Measurements from ENCODE around the gene CDC16.
"Not testable (repeated sequence)": the region's sequence is repeated elsewhere in the genome, so short reads cannot be mapped to it uniquely, and the experiment has no call there.

CDC16 gene

GRCh38 chr13:114234645-114235421 lies at the start of gene CDC16:
Gene CDC16 (plus strand): TSS chr13:114234897. CDS start chr13:114235085, 188 bp downstream.
- peak; percentile 98 for DNase-seq (ENCODE audit: low spot score)

- DNase-seq (ENCODE audit: low spot score), result no peak
These were observed 49.3 kb upstream of the CDC16 start for GRCh38 chr13:114185182-114185971.

- no peak for DNase-seq (ENCODE audit: low spot score)
These were observed 39.8 kb upstream of the CDC16 start for GRCh38 chr13:114194853-114195252.

- no peak for DNase-seq (ENCODE audit: low spot score)
These were observed 38.1 kb upstream of the CDC16 start for GRCh38 chr13:114196629-114197028.

GRCh38 chr13:114198556-114198955 lies 36.1 kb upstream of the CDC16 start:
- DNase-seq (ENCODE audit: low spot score), result no peak

- not testable (repeated sequence) for DNase-seq (ENCODE audit: low spot score)
These were observed 35.2 kb upstream of the CDC16 start for GRCh38 chr13:114199526-114199925.

GRCh38 chr13:114199954-114200353 lies 34.7 kb upstream of the CDC16 start:
- no peak for DNase-seq (ENCODE audit: low spot score)

- no peak for DNase-seq (ENCODE audit: low spot score)
These were observed 34.2 kb upstream of the CDC16 start for GRCh38 chr13:114200399-114200911.

GRCh38 chr13:114202581-114202980 lies 32.1 kb upstream of the CDC16 start:
- DNase-seq (ENCODE audit: low spot score), result no peak

- no peak for DNase-seq (ENCODE audit: low spot score)
These were observed 31.2 kb upstream of the CDC16 start for GRCh38 chr13:114203536-114203935.

- DNase-seq (ENCODE audit: low spot score), result no peak
These were observed 29.8 kb upstream of the CDC16 start for GRCh38 chr13:114204894-114205293.

- DNase-seq (ENCODE audit: low spot score), result no peak
These were observed 26.6 kb upstream of the CDC16 start for GRCh38 chr13:114208134-114208533.

GRCh38 chr13:114211446-114212157 lies 23.1 kb upstream of the CDC16 start:
- no peak for DNase-seq (ENCODE audit: low spot score)

- DNase-seq (ENCODE audit: low spot score), result no peak
These were observed 22.6 kb upstream of the CDC16 start for GRCh38 chr13:114212158-114212495.

- no peak for DNase-seq (ENCODE audit: low spot score)
These were observed 20.7 kb upstream of the CDC16 start for GRCh38 chr13:114213980-114214379.

- no peak for DNase-seq (ENCODE audit: low spot score)
These were observed 15.3 kb upstream of the CDC16 start for GRCh38 chr13:114219392-114219791.

GRCh38 chr13:114222461-114222968 lies 12.2 kb upstream of the CDC16 start:
- no peak for DNase-seq (ENCODE audit: low spot score)

GRCh38 chr13:114224201-114224600 lies 10.5 kb upstream of the CDC16 start:
- DNase-seq (ENCODE audit: low spot score), result no peak

GRCh38 chr13:114225610-114226009 lies 9.1 kb upstream of the CDC16 start:
- DNase-seq (ENCODE audit: low spot score), result no peak

- no peak for DNase-seq (ENCODE audit: low spot score)
These were observed 8.6 kb upstream of the CDC16 start for GRCh38 chr13:114226088-114226487.

GRCh38 chr13:114226699-114227323 lies 7.9 kb upstream of the CDC16 start:
- DNase-seq (ENCODE audit: low spot score), result peak; percentile 90

GRCh38 chr13:114227528-114227927 lies 7.2 kb upstream of the CDC16 start:
- DNase-seq (ENCODE audit: low spot score), result no peak

Measured in AG20443 (cell line).